Retinal pigment epithelial cell (primary cell): ENCODE measurements around the gene PRKN.
A peak's percentile ranks its signal among the peaks of the same experiment; 100 is the strongest.

Source experiments
- DNase-seq: peaks from one replicate; pipeline ENCODE4 v3.0.0-alpha.2; 2010; ENCODE audit warnings: low read depth
- H3K4me3 ChIP-seq: 2 replicates; pipeline ENCODE4 v1.5.1; 2011; ENCODE audit warnings: mild to moderate bottlenecking, low read length, control low read depth, moderate library complexity
- CTCF ChIP-seq: conservative IDR thresholded peaks from 2 replicates; pipeline ENCODE4 v1.5.1; 2011; ENCODE audit warnings: low read depth, low read length, control low read depth, inconsistent platforms

Gene PRKN

GRCh38 chr6:161575523-161576254 is 1151.9 kb downstream of the PRKN start:
- peak overlapping the region; percentile 21 for H3K4me3 ChIP-seq
- no peak for TF ChIP-seq CTCF
- DNase-seq = peak; percentile 89

GRCh38 chr6:161568885-161569456 is 1158.6 kb downstream of the PRKN start:
- H3K4me3 ChIP-seq = no peak overlapping the region
- no peak for TF ChIP-seq CTCF
- no peak for DNase-seq

- TF ChIP-seq CTCF = no peak
Observed at GRCh38 chr6:161564952-161565351, 1162.6 kb downstream of the PRKN start.

GRCh38 chr6:161561908-161562307 is 1165.7 kb downstream of the PRKN start:
- H3K4me3 ChIP-seq = no peak overlapping the region
- TF ChIP-seq CTCF = no peak
- DNase-seq = no peak

More at GRCh38 chr6:161564952-161565351, 1162.6 kb downstream of the PRKN start:
- no peak overlapping the region for H3K4me3 ChIP-seq
- no peak for DNase-seq

- H3K4me3 ChIP-seq = no peak overlapping the region
- no peak for DNase-seq
- peak; percentile 15 for TF ChIP-seq CTCF
Observed at GRCh38 chr6:161557333-161558107, 1170.0 kb downstream of the PRKN start.

GRCh38 chr6:161554883-161555282 is 1172.7 kb downstream of the PRKN start:
- no peak overlapping the region for H3K4me3 ChIP-seq
- no peak for DNase-seq
- TF ChIP-seq CTCF = no peak
